ENCODE results near the gene CNN3.

The CNN3 gene
- 0.94 reads per million for total RNA-seq

GRCh38 chr1:94926915-94927404 is at the start of gene CNN3:
Gene CNN3, minus strand, starts transcription at chr1:94927110. Its CDS starts 216 bp downstream, at chr1:94926894.
- peak; percentile 12 for DNase-seq

- DNase-seq: no peak
Measured at GRCh38 chr1:94974824-94975223, 47.9 kb upstream of the CNN3 start.

- no peak for DNase-seq
Measured at GRCh38 chr1:94974241-94974640, 47.3 kb upstream of the CNN3 start.

GRCh38 chr1:94973309-94973922 is 46.5 kb upstream of the CNN3 start:
- no peak for DNase-seq

GRCh38 chr1:94971491-94971924 is 44.6 kb upstream of the CNN3 start:
- no peak for DNase-seq

- DNase-seq: no peak
Measured at GRCh38 chr1:94970783-94971182, 43.9 kb upstream of the CNN3 start.

- DNase-seq: no peak
Measured at GRCh38 chr1:94969137-94969536, 42.2 kb upstream of the CNN3 start.

GRCh38 chr1:94966033-94966432 is 39.1 kb upstream of the CNN3 start:
- no peak for DNase-seq

GRCh38 chr1:94963864-94964263 is 37.0 kb upstream of the CNN3 start:
- no peak for DNase-seq

- DNase-seq: no peak
Measured at GRCh38 chr1:94962409-94963265, 35.7 kb upstream of the CNN3 start.

GRCh38 chr1:94961988-94962387 is 35.1 kb upstream of the CNN3 start:
- DNase-seq: no peak

GRCh38 chr1:94961582-94961981 is 34.7 kb upstream of the CNN3 start:
- no peak for DNase-seq

- DNase-seq: no peak
Measured at GRCh38 chr1:94958081-94958480, 31.2 kb upstream of the CNN3 start.

- DNase-seq: no peak
Measured at GRCh38 chr1:94955767-94956632, 29.1 kb upstream of the CNN3 start.

GRCh38 chr1:94954263-94955220 is 27.6 kb upstream of the CNN3 start:
- no peak for DNase-seq

- no peak for DNase-seq
Measured at GRCh38 chr1:94953746-94954145, 26.8 kb upstream of the CNN3 start.

GRCh38 chr1:94953107-94953506 is 26.2 kb upstream of the CNN3 start:
- DNase-seq: no peak

- DNase-seq: no peak
Measured at GRCh38 chr1:94952539-94952938, 25.6 kb upstream of the CNN3 start.

GRCh38 chr1:94951509-94952208 is 24.7 kb upstream of the CNN3 start:
- DNase-seq: no peak

- DNase-seq: no peak
Measured at GRCh38 chr1:94951046-94951445, 24.1 kb upstream of the CNN3 start.
